KBM-7 (cell line): ENCODE data around the gene DEXI.
A peak's percentile ranks its signal among the peaks of the same experiment; 100 is the strongest.
"Not testable (repeated sequence)": the region's sequence is repeated elsewhere in the genome, so short reads cannot be mapped to it uniquely, and the experiment has no call there.

ENCODE experiments used
- DNase-seq: peaks from one replicate; pipeline ENCODE4 v3.0.0-alpha.2; 2015
- in situ Hi-C: fragments of 300-500 bp; cut with MboI; formaldehyde crosslinking; loops from 2 replicates; pipeline ENCODE4 v1.14.3; 2020; ENCODE audit warnings: low sequenced_read_pairs, low pct_unique_long_range_greater_than_20kb, mixed read lengths

DEXI gene

DNA sequence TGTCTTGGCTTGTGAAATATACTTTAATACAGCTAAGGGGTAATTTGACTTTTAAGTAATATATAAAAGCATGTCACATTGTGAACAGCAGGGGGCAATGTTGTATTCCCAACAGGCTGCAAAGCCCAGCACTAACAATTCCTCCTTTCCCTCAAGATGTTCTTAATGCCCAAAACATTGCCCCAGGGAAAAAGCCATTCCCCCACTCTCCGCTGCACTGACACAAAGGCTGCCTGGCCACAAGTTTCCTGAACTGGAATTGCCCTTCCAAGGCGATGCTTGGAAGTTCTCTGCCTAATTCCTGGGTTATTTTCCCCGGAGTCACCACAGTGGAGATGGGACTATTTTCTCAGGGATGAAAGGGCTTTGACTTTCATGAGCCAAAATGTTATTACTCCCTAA is 29.3 kb upstream of the DEXI start:
- peak; percentile 84 for DNase-seq
- in situ Hi-C loops: loop anchor here (25.0 kb wide), 2 partner anchors 541 to 716 kb away; no protein-coding TSS in a partner anchor

GRCh38 chr16:10970065-10970464 is 27.8 kb upstream of the DEXI start:
- DNase-seq: no peak
- in situ Hi-C loops: loop anchor here (25.0 kb wide), 2 partner anchors 542 to 717 kb away; no protein-coding TSS in a partner anchor

- DNase-seq: peak; percentile 51
- in situ Hi-C loops: loop anchor here (10.0 to 25.0 kb wide), 3 partner anchors 395 to 718 kb away; no protein-coding TSS in a partner anchor
Measured at GRCh38 chr16:10969615-10970014, 27.3 kb upstream of the DEXI start.

DNA sequence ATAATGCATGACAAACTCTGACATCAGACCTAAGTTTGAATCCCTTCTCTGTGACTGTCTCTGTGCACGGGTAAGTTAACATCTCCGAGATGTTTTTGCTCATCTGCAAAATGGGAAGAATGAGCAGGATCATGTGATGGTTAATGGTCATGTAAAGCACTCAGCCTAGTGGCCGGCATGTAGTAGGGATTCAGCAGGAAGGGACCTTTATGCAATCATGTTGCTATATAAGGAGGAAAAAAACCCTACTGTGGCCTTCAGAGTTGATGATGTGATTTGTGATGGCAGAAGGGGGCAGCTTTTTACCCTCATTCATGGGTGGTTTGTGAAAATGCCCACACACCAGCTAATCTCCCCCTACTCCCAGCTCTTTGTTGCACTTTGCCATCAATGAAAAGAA is 26.2 kb upstream of the DEXI start:
- DNase-seq: no peak
- in situ Hi-C loops: loop anchor here (10.0 to 25.0 kb wide), 3 partner anchors 396 to 719 kb away; no protein-coding TSS in a partner anchor

- in situ Hi-C loops: loop anchor here (10.0 to 25.0 kb wide), 3 partner anchors 397 to 719 kb away; no protein-coding TSS in a partner anchor
- no peak for DNase-seq
Measured at GRCh38 chr16:10967986-10968385, 25.7 kb upstream of the DEXI start.

- in situ Hi-C loops: loop anchor here (10.0 to 25.0 kb wide), 3 partner anchors 398 to 721 kb away; no protein-coding TSS in a partner anchor
Measured at GRCh38 chr16:10966559-10966958, 24.3 kb upstream of the DEXI start.

GRCh38 chr16:10966129-10966528 is 23.9 kb upstream of the DEXI start:
- in situ Hi-C loops: loop anchor here (10.0 to 25.0 kb wide), 3 partner anchors 399 to 721 kb away; no protein-coding TSS in a partner anchor
- no peak for DNase-seq

More at GRCh38 chr16:10966559-10966958, 24.3 kb upstream of the DEXI start:
- not testable (repeated sequence) for DNase-seq

- in situ Hi-C loops: loop anchor here (10.0 to 25.0 kb wide), 3 partner anchors 399 to 722 kb away; no protein-coding TSS in a partner anchor
- DNase-seq: no peak
Measured at GRCh38 chr16:10965440-10966061, 23.3 kb upstream of the DEXI start.

GRCh38 chr16:10964891-10965326 is 22.6 kb upstream of the DEXI start:
- in situ Hi-C loops: loop anchor here (10.0 to 25.0 kb wide), 3 partner anchors 400 to 722 kb away; no protein-coding TSS in a partner anchor
- no peak for DNase-seq

DNA sequence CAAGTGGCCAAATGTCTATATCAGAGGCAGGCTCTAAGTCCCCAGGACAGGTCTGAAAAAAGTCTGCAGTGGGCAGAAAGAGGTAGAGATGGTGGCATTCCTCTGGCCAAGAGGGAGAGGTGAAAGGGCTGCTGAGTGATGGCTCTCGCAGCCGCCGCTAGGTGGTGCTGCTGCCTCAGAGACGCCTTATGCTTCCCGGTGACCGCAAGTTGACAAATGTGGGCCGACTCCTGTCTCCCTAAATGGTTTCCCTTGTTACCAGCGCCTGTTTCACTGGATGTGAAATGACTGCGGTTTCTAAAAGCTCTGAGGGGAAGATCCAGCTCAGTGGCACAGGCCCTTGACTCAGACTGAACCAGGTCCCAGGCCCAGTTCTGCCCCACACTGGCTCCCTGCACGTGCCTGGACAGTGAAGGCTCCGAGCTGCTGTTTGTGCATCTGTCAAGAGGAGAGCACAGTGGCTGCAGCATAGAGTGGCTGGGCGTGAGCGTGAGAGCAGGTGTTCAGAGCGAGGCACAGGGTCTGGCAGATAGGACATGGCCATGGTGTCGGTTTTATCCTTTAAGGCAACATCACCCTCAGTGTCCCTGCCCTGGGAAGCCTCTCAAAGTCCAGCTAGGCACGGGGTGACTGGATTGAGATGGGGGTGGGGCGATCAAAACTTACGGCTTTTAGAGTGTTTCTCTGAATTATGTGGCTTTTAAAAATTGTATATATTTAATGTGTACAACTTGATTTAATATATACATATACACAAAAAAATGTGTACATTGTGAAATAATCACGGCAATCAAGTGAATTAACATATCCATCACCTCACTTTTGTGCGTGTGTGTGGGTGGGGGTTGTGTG is 22.0 kb upstream of the DEXI start:
- in situ Hi-C loops: loop anchor here (10.0 to 25.0 kb wide), 3 partner anchors 401 to 723 kb away; no protein-coding TSS in a partner anchor
- DNase-seq: peak; percentile 89

- no peak for DNase-seq
- in situ Hi-C loops: loop anchor here (10.0 to 25.0 kb wide), 3 partner anchors 404 to 726 kb away; no protein-coding TSS in a partner anchor
Measured at GRCh38 chr16:10961231-10961630, 19.0 kb upstream of the DEXI start.

DNA sequence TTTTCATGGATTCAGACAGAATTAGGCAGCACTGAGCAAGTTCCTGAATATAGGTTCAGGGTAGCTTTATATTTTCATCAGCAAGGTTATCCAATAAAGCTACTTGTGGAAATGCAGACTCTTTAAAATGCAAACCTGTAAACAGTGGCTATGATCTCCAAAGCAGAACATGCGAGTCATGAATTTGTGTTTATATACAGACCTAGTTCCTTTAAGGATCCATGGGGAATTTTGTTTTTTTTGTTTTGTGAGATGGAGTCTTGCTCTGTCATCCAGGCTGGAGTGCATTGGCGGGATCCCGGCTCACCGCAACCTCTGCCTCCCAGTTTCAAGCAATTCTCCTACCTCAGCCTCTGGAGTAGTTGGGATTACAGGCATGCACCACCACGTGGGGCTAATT is 16.9 kb upstream of the DEXI start:
- in situ Hi-C loops: loop anchor here (25.0 kb wide), 2 partner anchors 553 to 728 kb away; no protein-coding TSS in a partner anchor
- no peak for DNase-seq

DNA sequence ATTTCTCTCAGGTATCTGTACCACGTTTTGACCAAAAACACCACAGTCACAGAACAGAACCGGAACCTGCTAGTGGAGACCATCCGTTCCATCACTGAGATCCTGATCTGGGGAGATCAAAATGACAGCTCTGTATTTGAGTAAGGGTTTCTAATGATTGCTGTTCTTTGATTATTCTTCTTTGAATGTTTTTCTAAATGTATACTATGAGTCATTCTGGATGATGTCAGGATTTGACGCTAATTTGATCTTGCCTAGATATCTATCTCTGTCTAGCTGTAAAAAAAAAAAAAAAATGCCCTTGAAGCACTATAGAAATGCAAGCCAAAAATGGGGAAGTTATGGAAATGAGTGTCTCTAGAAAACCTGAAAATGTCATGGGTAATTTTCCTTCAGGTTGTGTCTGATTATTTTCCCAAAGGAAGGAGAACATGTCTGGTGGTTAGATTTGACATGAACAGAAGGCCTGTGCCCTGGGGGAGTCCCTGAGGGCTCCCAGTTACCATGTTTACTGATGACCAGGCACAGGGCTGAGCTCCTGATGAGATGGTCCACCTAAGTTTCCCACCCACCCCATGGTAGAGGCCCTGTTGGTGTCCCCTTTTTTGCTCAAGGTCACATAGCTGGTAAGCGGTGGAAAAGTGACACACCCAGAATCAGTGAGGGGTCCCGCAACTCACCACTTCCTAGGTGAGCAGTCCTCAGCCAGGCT is 15.7 kb upstream of the DEXI start:
- in situ Hi-C loops: loop anchor here (25.0 kb wide), 2 partner anchors 554 to 729 kb away; no protein-coding TSS in a partner anchor
- peak; percentile 85 for DNase-seq

GRCh38 chr16:10954903-10955302 is 12.6 kb upstream of the DEXI start:
- in situ Hi-C loops: loop anchor here (25.0 kb wide), 2 partner anchors 557 to 732 kb away; no protein-coding TSS in a partner anchor
- DNase-seq: no peak

DNA sequence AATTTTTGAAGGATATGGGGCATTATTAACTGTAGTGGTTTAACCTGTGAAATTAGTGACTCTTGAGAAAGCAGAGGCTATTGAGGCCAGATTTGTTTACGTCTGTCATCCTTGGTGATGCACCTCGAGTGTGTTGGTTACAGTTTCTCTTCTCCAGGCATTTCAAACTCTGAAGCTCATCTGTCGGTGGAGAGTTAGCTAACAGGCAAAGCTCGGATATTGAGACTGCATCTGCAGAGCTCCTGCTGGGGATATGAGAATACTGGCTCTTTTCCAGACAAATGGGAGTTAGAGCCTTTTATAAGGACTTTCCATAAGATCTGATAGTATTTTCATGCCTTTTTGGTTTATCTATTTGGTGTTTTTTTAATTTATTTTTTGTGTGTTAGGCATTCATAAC is 8.8 kb upstream of the DEXI start:
- no peak for DNase-seq
- in situ Hi-C loops: loop anchor here (25.0 kb wide), 2 partner anchors 561 to 736 kb away; no protein-coding TSS in a partner anchor

DNA sequence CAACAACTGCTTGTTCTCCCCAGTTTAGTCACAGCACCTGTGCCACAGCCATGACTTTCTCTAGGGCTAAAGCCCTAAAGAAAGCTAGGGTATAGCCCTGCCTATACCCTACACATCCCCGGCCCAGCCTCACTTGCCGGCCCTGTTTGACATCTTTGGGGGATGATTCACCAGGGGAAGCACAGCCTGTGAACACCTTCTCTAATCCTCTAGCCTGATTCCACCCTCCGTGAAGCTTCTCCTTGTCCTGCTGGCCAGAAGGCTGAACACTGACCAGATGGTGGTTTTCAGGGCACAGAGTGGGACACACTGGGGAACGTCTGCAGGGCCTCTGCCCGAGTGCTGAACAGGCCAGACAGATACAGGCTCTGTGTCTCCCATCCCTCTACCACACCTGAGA is 8.1 kb upstream of the DEXI start:
- no peak for DNase-seq
- in situ Hi-C loops: loop anchor here (25.0 kb wide), 2 partner anchors 562 to 737 kb away; no protein-coding TSS in a partner anchor

- peak; percentile 81 for DNase-seq
- in situ Hi-C loops: loop anchor here (25.0 kb wide), 1 partner anchor 412 kb away; no protein-coding TSS in a partner anchor
Measured at GRCh38 chr16:10949424-10949970, 7.2 kb upstream of the DEXI start.

- DNase-seq: no peak
- in situ Hi-C loops: loop anchor here (25.0 kb wide), 1 partner anchor 410 kb away; no protein-coding TSS in a partner anchor
Measured at GRCh38 chr16:10947211-10947787, 5.0 kb upstream of the DEXI start.
